ENCODE data around the gene TTBK2. TPM values are rescaled to one million over a fixed set of nuclear protein-coding genes. Genes with fewer than 3 reads are reported as not detected.

Gene TTBK2
- polyA plus RNA-seq, 1 donor from 2014 or later: 15.2 TPM

- no peak overlapping the region for H2AFZ ChIP-seq (ENCODE audit: low read depth, low read length)
- no peaks in the 10 kb centered on the region for H3K79me2 ChIP-seq (replicated peaks; ENCODE audit: insufficient read depth, low read length)
- H3K4me3 ChIP-seq (ENCODE audit: low read length): no peak overlapping the region
- H3K27me3 ChIP-seq (ENCODE audit: insufficient read depth, low read depth, low read length): no peaks in the 10 kb centered on the region
- H3K9ac ChIP-seq (ENCODE audit: low read length): no peak overlapping the region
- H3K9me3 ChIP-seq (ENCODE audit: low read length): no peaks in the 10 kb centered on the region
- H4K20me1 ChIP-seq (ENCODE audit: insufficient read depth): no peaks in the 10 kb centered on the region
- no peaks in the 10 kb centered on the region for H3F3A ChIP-seq (ENCODE audit: insufficient read depth, low read length, poor library complexity, severe bottlenecking)
- H3K9me2 ChIP-seq (ENCODE audit: insufficient read depth, low read length): no peaks in the 10 kb centered on the region
- no peak overlapping the region for H3K27ac ChIP-seq (ENCODE audit: low read length)
- TF ChIP-seq MXI1 (conservative IDR thresholded peaks at IDR 0.05; ENCODE audit: poor library complexity, severe bottlenecking) (no peak), CTCF (IDR thresholded peaks at IDR 0.05; ENCODE audit: poor library complexity, severe bottlenecking) (no peak), RAD21 (conservative IDR thresholded peaks at IDR 0.05) (no peak), REST (IDR thresholded peaks at IDR 0.05; ENCODE audit: borderline replicate concordance) (no peak), SMC3 (conservative IDR thresholded peaks at IDR 0.05; ENCODE audit: poor library complexity) (no peak), EZH2 (IDR thresholded peaks at IDR 0.05; ENCODE audit: borderline replicate concordance, insufficient read depth, low read length, poor library complexity, severe bottlenecking) (no peak), TAF1 (IDR thresholded peaks at IDR 0.05; ENCODE audit: low read depth) (no peak), EP300 (conservative IDR thresholded peaks at IDR 0.05; ENCODE audit: poor library complexity, severe bottlenecking) (no peak), POLR2AphosphoS5 (IDR thresholded peaks at IDR 0.05) (no peak)
- no peak overlapping the region for H3K4me2 ChIP-seq (ENCODE audit: low read length)
- H3K36me3 ChIP-seq (ENCODE audit: insufficient read depth, low read length): no peaks in the 10 kb centered on the region
Measured at GRCh38 chr15:42711746-42712145, 208.8 kb downstream of the TTBK2 start.

GRCh38 chr15:42710662-42711061 is 209.9 kb downstream of the TTBK2 start:
- H4K20me1 ChIP-seq (ENCODE audit: insufficient read depth): no peaks in the 10 kb centered on the region
- H3K36me3 ChIP-seq (ENCODE audit: insufficient read depth, low read length): no peaks in the 10 kb centered on the region
- no peak overlapping the region for H3K27ac ChIP-seq (ENCODE audit: low read length)
- no peak overlapping the region for H2AFZ ChIP-seq (ENCODE audit: low read depth, low read length)
- H3K9me2 ChIP-seq (ENCODE audit: insufficient read depth, low read length): no peaks in the 10 kb centered on the region
- H3K4me2 ChIP-seq (ENCODE audit: low read length): no peak overlapping the region
- no peaks in the 10 kb centered on the region for H3K9me3 ChIP-seq (ENCODE audit: low read length)
- H3K79me2 ChIP-seq (replicated peaks; ENCODE audit: insufficient read depth, low read length): no peaks in the 10 kb centered on the region
- H3K9ac ChIP-seq (ENCODE audit: low read length): no peak overlapping the region
- no peaks in the 10 kb centered on the region for H3F3A ChIP-seq (ENCODE audit: insufficient read depth, low read length, poor library complexity, severe bottlenecking)
- no peaks in the 10 kb centered on the region for H3K27me3 ChIP-seq (ENCODE audit: insufficient read depth, low read depth, low read length)
- TF ChIP-seq EZH2 (IDR thresholded peaks at IDR 0.05; ENCODE audit: borderline replicate concordance, insufficient read depth, low read length, poor library complexity, severe bottlenecking) (no peak), RAD21 (conservative IDR thresholded peaks at IDR 0.05) (no peak), POLR2AphosphoS5 (IDR thresholded peaks at IDR 0.05) (no peak), REST (IDR thresholded peaks at IDR 0.05; ENCODE audit: borderline replicate concordance) (no peak), TAF1 (IDR thresholded peaks at IDR 0.05; ENCODE audit: low read depth) (no peak), SMC3 (conservative IDR thresholded peaks at IDR 0.05; ENCODE audit: poor library complexity) (no peak), MXI1 (conservative IDR thresholded peaks at IDR 0.05; ENCODE audit: poor library complexity, severe bottlenecking) (no peak), CTCF (IDR thresholded peaks at IDR 0.05; ENCODE audit: poor library complexity, severe bottlenecking) (no peak), EP300 (conservative IDR thresholded peaks at IDR 0.05; ENCODE audit: poor library complexity, severe bottlenecking) (no peak)
- no peak overlapping the region for H3K4me3 ChIP-seq (ENCODE audit: low read length)
